H9 (cell line): ENCODE measurements around the gene TMEM109. TPM values are rescaled to one million over a fixed set of nuclear protein-coding genes. Genes with fewer than 3 reads are reported as not detected.

Experiments used
- DNase-seq: peaks from one replicate; pipeline ENCODE4 v3.0.0-alpha.2; 2017
- H2AFZ ChIP-seq: one replicate; pipeline ENCODE4 v1.6.1; 2013; ENCODE audit warnings: mild to moderate bottlenecking, low read length, control low read depth, moderate library complexity
- H2AK5ac ChIP-seq: 2 replicates; pipeline ENCODE4 v1.6.1; 2013; ENCODE audit warnings: low read length, control low read depth, mixed read lengths; ENCODE audit not compliant: insufficient read length
- H2BK120ac ChIP-seq: one replicate; pipeline ENCODE4 v1.6.1; 2013; ENCODE audit warnings: low read depth, mild to moderate bottlenecking, low read length, control low read depth, inconsistent platforms; ENCODE audit not compliant: poor library complexity, severe bottlenecking
- H2BK12ac ChIP-seq: 2 replicates; pipeline ENCODE4 v1.6.1; 2013; ENCODE audit warnings: low read length, control low read depth, mixed read lengths, low read depth; ENCODE audit not compliant: insufficient read length
- H2BK15ac ChIP-seq: 2 replicates; pipeline ENCODE4 v1.6.1; 2013; ENCODE audit warnings: low read depth, low read length, control low read depth
- H2BK20ac ChIP-seq: one replicate; pipeline ENCODE4 v1.6.1; 2013; ENCODE audit warnings: low read depth, mild to moderate bottlenecking, low read length, control low read depth, inconsistent platforms; ENCODE audit not compliant: poor library complexity, severe bottlenecking
- H2BK5ac ChIP-seq: 2 replicates; pipeline ENCODE4 v1.6.1; 2013; ENCODE audit warnings: low read length, control low read depth, mixed read lengths; ENCODE audit not compliant: insufficient read length
- H3K14ac ChIP-seq: 2 replicates; pipeline ENCODE4 v1.6.1; 2013; ENCODE audit warnings: low read length, control low read depth; ENCODE audit not compliant: insufficient read depth
- H3K18ac ChIP-seq: 2 replicates; pipeline ENCODE4 v1.6.1; 2013; ENCODE audit warnings: low read depth, mild to moderate bottlenecking, mixed read lengths, low read length, control low read depth; ENCODE audit not compliant: insufficient read length
- H3K23ac ChIP-seq: 2 replicates; pipeline ENCODE4 v1.6.1; 2013; ENCODE audit warnings: low read length, control low read depth, mixed read lengths, low read depth; ENCODE audit not compliant: insufficient read length
- H3K23me2 ChIP-seq: 2 replicates; pipeline ENCODE4 v1.6.1; 2013; ENCODE audit warnings: low read depth, mild to moderate bottlenecking, mixed read lengths, low read length, control low read depth; ENCODE audit not compliant: insufficient read length, poor library complexity, severe bottlenecking
- H3K27ac ChIP-seq: 2 replicates; pipeline ENCODE4 v1.5.1; 2013; ENCODE audit warnings: low read length, control low read depth, mixed read lengths, low read depth; ENCODE audit not compliant: insufficient read length
- H3K27me3 ChIP-seq: 2 replicates; pipeline ENCODE4 v1.6.1; 2013; ENCODE audit warnings: low read length, control low read depth, inconsistent platforms; ENCODE audit not compliant: insufficient read depth
- H3K4ac ChIP-seq: 2 replicates; pipeline ENCODE4 v1.6.1; 2013; ENCODE audit warnings: low read depth, mild to moderate bottlenecking, control low read depth, inconsistent platforms, low read length, moderate library complexity
- H3K4me1 ChIP-seq: 2 replicates; pipeline ENCODE4 v1.6.1; 2013; ENCODE audit warnings: low read length, control low read depth, inconsistent platforms; ENCODE audit not compliant: insufficient read depth
- H3K4me2 ChIP-seq: 2 replicates; pipeline ENCODE4 v1.6.1; 2013; ENCODE audit warnings: low read length, control low read depth, mixed read lengths; ENCODE audit not compliant: insufficient read length, insufficient read depth
- H3K56ac ChIP-seq: 2 replicates; pipeline ENCODE4 v1.6.1; 2013; ENCODE audit warnings: low read depth, mild to moderate bottlenecking, mixed read lengths, low read length, control low read depth; ENCODE audit not compliant: insufficient read length
- H3K79me1 ChIP-seq: 2 replicates; pipeline ENCODE4 v1.6.1; 2013; ENCODE audit warnings: low read depth, mild to moderate bottlenecking, moderate library complexity, low read length, control low read depth, inconsistent platforms; ENCODE audit not compliant: insufficient read depth, poor library complexity, severe bottlenecking
- H3K79me2 ChIP-seq: 2 replicates; pipeline ENCODE4 v1.6.1; 2013; ENCODE audit warnings: low read length, control low read depth, inconsistent platforms; ENCODE audit not compliant: insufficient read depth
- H3K9ac ChIP-seq: 2 replicates; pipeline ENCODE4 v1.6.1; 2013; ENCODE audit warnings: low read length, control low read depth, mixed read lengths; ENCODE audit not compliant: insufficient read length; ENCODE audit errors: extremely low read depth
- H3K9me3 ChIP-seq: one replicate; pipeline ENCODE4 v1.6.1; 2013; ENCODE audit warnings: low read depth, low read length, inconsistent platforms; ENCODE audit not compliant: control insufficient read depth
- H3T11ph ChIP-seq: one replicate; pipeline ENCODE4 v1.6.1; 2013; ENCODE audit warnings: mild to moderate bottlenecking, low read length, control low read depth, inconsistent platforms
- H4K20me1 ChIP-seq: one replicate; pipeline ENCODE4 v1.6.1; 2013; ENCODE audit not compliant: control insufficient read depth, insufficient read length, insufficient read depth
- H4K5ac ChIP-seq: 2 replicates; pipeline ENCODE4 v1.6.1; 2013; ENCODE audit warnings: low read depth, mild to moderate bottlenecking, mixed read lengths, low read length, control low read depth; ENCODE audit not compliant: insufficient read length
- H4K8ac ChIP-seq: replicated peaks from 2 replicates; pipeline ENCODE4 v1.6.1; 2013; ENCODE audit warnings: low read length, control low read depth, mixed read lengths, low read depth; ENCODE audit not compliant: insufficient read length
- H4K91ac ChIP-seq: 2 replicates; pipeline ENCODE4 v1.6.1; 2013; ENCODE audit warnings: low read depth, mild to moderate bottlenecking, moderate library complexity, mixed read lengths, low read length, control low read depth; ENCODE audit not compliant: insufficient read length
- H3K27ac Mint-ChIP-seq, 3 experiments: 2 replicates in 2 of 3; 3 replicates in 1 of 3; pipeline ENCODE4 v1.8.0; 2020 to 2021; ENCODE audit warnings: mixed read lengths in 3 of 3, mild to moderate bottlenecking in 1 of 3, moderate library complexity in 1 of 3
- H3K27me3 Mint-ChIP-seq: 2 replicates; pipeline ENCODE4 v1.8.0; 2021; ENCODE audit warnings: low read depth, mild to moderate bottlenecking, moderate library complexity, mixed read lengths
- H3K36me3 Mint-ChIP-seq, 3 experiments: 2 replicates in 2 of 3; 3 replicates in 1 of 3; pipeline ENCODE4 v1.8.0; 2020 to 2021; ENCODE audit warnings: low read depth in 3 of 3, mixed read lengths in 3 of 3; ENCODE audit not compliant: insufficient read depth in 1 of 3
- H3K4me1 Mint-ChIP-seq, 2 experiments: 2 replicates each; pipeline ENCODE4 v1.8.0; 2020; ENCODE audit warnings: mixed read lengths in 2 of 2
- H3K4me3 Mint-ChIP-seq, 2 experiments: 2 replicates in 1 of 2; 3 replicates in 1 of 2; pipeline ENCODE4 v1.8.0; 2020 to 2021; ENCODE audit warnings: mild to moderate bottlenecking in 2 of 2, mixed read lengths in 2 of 2, moderate library complexity in 1 of 2
- H3K9me3 Mint-ChIP-seq, 2 experiments: 2 replicates in 1 of 2; 3 replicates in 1 of 2; pipeline ENCODE4 v1.8.0; 2020; ENCODE audit warnings: mild to moderate bottlenecking in 2 of 2, mixed read lengths in 2 of 2, moderate library complexity in 1 of 2
- CTCF ChIP-seq: fragments of 200-600 bp; sonication (generic); conservative IDR thresholded peaks from 3 replicates; pipeline ENCODE4 v1.8.0; 2021; ENCODE audit warnings: antibody characterized with exemption, mild to moderate bottlenecking
- WGBS: extraction: QIAGEN DNeasy Blood & Tissue Kit; methylation state at CpG from one replicate; pipeline ENCODE4 v1.1.7; 2013; ENCODE audit warnings: missing lambda C conversion rate, low lambda C conversion rate, mixed read lengths; ENCODE audit not compliant: insufficient read length; ENCODE audit errors: extremely low coverage; 5-methylcytosine and 5-hydroxymethylcytosine counted together
- total RNA-seq: library from RNA; stranded (reverse); gene quantifications from 2 replicates; pipeline ENCODE4 v1.2.1, GENCODE V29; 2021

TMEM109 gene
- total RNA-seq, 1 experiment from 2014 or later: 38.0 TPM

- H4K5ac ChIP-seq: no peak overlapping the region
- no peaks in the 10 kb centered on the region; a peak in 1 of 5 replicates for H3K9me3 Mint-ChIP-seq
- H3K27ac ChIP-seq: no peak overlapping the region
- no peak overlapping the region for H2AK5ac ChIP-seq
- TF ChIP-seq CTCF: no peak
- H3K9ac ChIP-seq: no peak overlapping the region
- no peak overlapping the region for H3T11ph ChIP-seq
- no peak overlapping the region for H3K23ac ChIP-seq
- H3K79me2 ChIP-seq: no peaks in the 10 kb centered on the region; the same call in 1 of the 2 replicates
- H3K27me3 ChIP-seq: no peaks in the 10 kb centered on the region
- no peak overlapping the region for H2AFZ ChIP-seq
- peaks cover 15 to 34% (median 20%) of the 10 kb centered on the region in 3 experiments for H3K36me3 Mint-ChIP-seq
- no peak overlapping the region for H3K4ac ChIP-seq
- H3K9me3 ChIP-seq: no peaks in the 10 kb centered on the region
- H2BK20ac ChIP-seq: no peak overlapping the region
- no peak overlapping the region for H4K8ac ChIP-seq
- peaks cover 38 to 40% of the 10 kb centered on the region in 2 experiments for H3K4me1 Mint-ChIP-seq
- no peaks in the 10 kb centered on the region for H4K20me1 ChIP-seq
- no CpG with 5 or more reads among the region's 1 CpG for WGBS
- H3K27ac Mint-ChIP-seq: no peak overlapping the region
- no peak for DNase-seq
- H4K91ac ChIP-seq: no peak overlapping the region
- peaks cover 2% of the 10 kb centered on the region for H3K4me1 ChIP-seq
- no peak overlapping the region for H3K4me2 ChIP-seq
- peaks cover 22% of the 10 kb centered on the region for H3K23me2 ChIP-seq
- H2BK15ac ChIP-seq: no peak overlapping the region
- no peak overlapping the region for H2BK120ac ChIP-seq
- H3K4me3 Mint-ChIP-seq: no peak overlapping the region
- H3K14ac ChIP-seq: no peak overlapping the region
- no peak overlapping the region for H2BK12ac ChIP-seq
- H3K27me3 Mint-ChIP-seq: peaks cover 5% of the 10 kb centered on the region
- no peaks in the 10 kb centered on the region for H3K79me1 ChIP-seq
- no peak overlapping the region for H3K56ac ChIP-seq
- H3K18ac ChIP-seq: no peak overlapping the region
- no peak overlapping the region for H2BK5ac ChIP-seq
Observed at GRCh38 chr11:60917267-60917666, 3.3 kb downstream of the TMEM109 start.
